GM19035 (cell line): ENCODE results near the gene SCGB1D2.

Experiments
- ATAC-seq: cut with Tn5 transposase; IDR thresholded peaks from one replicate; pipeline ENCODE4 v1.9.1; 2021; ENCODE audit not compliant: unreplicated experiment

The SCGB1D2 gene

DNA sequence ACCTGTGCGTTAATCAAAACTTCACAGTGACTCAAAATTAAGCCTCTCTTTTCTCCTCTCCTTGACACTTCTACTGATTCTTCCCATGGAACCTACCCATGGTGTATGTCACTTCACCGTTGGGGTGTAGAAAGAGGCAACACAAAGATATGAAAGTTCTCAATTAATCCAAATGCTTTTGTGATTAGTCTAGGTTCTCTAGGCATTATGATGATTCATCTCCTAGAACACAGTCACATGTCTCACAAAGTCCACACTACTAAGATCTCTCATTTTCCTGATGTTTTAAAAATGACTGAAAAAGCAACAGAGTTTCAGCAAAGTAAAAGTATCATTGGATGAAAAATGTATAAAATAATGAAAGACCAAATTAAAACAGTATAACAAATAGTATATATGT is 14.2 kb downstream of the SCGB1D2 start:
- ATAC-seq = no peak

DNA sequence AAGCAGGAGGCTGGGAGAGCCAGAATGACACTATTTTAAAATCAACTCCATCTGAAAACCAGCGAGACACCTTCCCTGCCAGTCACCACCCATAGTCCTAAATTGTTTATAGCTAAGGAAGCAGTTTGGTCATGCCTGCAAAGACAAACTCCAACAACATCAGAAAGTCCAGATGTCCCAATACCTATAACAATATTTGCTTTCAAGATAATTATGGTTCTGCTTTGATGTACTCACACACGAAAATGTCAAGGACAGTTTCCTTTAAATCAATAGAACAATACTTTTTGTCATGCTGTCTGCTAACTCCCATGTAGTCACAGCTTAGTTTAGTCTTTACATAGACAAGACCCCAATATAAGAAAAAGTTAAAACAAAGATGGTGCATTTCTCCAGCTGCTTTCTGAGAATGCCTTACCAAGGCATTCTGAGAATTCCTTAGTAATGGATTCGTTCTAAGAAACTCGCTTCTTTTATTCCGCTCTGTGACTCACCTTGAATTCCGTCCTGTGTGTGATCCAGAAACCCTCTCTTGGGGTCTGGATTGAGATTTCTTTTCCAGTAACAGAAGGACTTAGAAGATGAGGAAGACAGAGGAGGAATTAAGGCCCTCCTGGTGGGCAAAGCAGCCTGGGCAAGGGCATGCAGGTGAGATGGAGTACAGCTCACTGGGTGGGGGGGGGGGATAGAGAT is 18.4 kb downstream of the SCGB1D2 start:
- ATAC-seq = no peak

DNA sequence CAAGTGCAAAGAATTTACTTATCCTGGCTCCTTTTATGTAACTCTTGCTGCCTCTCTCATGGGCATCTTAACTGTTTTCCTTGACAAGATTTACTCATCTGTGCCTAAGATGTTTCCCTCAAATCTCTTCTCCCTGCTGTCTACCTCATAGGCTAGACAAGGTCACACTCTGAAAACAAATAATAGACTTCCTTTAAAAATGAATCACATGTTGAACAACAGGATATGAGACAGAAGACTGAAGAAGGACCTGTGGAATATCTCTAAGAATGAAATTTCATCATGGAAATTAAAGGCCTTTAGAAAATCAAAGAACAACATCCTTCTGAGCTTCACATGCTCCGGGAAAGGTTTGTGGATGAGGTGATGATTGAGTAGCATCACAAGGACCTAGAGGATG is 22.0 kb downstream of the SCGB1D2 start:
- ATAC-seq = no peak

DNA sequence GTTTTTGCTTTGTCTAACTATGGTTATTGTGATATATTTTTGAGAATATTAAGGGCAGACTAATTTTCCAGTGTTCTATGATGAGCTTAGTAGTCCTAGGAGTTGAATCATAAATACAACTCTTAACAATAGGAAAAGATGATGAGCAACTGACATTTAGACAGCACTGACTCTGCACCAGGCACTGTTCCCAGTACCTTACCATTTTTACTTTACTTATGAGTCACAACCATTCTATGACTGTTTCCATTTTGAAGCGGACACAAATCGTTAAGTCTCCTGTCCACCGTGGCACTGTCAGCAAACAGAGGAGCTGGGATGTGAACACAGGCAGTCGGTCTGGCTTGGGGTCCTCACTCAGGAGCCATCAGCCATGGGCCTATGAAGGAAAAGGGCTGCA is 24.5 kb downstream of the SCGB1D2 start:
- ATAC-seq = no peak

DNA sequence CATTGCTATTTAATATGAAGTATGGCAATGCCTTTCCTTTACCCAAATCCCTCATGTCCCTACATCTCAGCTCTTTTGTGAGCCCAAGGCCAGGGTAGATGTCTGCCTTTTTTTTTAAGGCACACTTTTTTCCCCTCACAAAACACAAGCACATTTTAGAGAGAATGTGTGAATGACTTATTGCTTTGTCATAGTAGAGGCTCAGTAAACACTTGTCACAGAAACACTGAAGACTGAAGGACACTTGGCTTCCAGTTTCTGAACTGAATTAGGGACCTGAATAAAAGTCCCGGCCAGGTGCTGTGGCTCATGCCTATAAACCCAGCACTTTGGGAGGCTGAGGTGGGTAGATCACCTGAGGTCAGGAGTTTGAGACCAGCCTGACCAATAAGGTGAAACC is 25.0 kb downstream of the SCGB1D2 start:
- ATAC-seq = no peak

DNA sequence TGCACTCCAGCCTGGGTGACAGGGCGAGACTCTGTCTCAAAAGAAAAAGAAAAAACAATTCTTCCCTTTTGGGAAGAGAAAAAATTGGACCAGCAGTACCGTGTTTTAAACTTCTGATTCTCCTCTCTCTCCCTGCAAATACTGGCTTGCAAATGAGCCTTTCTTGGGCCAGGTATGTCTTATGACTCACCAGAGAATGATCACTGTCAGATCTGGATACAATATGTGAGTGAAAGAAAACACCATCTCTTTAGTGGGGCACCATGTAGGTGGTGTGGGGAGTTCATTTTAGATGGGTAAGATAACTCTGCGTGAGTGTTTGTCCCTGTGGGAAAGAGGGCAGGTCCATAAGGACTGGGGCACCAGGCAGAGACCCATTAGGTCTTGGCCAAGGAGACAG is 25.5 kb downstream of the SCGB1D2 start:
- no peak for ATAC-seq

DNA sequence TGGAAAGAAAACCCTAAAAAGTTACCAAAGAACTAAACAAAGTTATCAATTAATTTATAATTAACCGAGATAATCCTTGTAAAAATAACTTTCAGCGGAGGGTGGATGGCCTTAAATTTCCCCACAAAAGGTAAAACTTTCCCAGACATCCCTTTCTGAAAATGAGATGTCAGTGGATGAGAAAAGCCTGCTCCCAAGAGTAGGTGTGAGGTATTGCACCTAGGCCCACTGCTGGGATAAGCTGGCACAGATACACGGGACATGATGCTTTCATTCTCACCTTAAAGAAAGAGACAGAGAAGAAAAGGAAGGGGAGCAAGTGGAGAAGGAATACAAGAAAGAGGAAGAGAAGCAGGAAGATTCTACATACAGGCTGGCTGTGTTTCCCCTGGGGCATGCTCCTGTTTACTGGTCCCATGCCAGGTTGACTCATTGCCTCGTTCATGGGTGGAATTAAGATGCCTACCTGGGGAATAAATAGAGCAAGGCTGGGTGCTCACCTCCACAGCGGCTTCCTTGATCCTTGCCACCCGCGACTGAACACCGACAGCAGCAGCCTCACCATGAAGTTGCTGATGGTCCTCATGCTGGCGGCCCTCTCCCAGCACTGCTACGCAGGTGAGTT is 27.7 kb downstream of the SCGB1D2 start, which contains the start of gene SCGB2A2:
SCGB2A2 (plus strand) TSS at position 505 of the 625 bp plus-strand sequence; CDS start at position 564, 59 bp downstream.
- no peak for ATAC-seq

DNA sequence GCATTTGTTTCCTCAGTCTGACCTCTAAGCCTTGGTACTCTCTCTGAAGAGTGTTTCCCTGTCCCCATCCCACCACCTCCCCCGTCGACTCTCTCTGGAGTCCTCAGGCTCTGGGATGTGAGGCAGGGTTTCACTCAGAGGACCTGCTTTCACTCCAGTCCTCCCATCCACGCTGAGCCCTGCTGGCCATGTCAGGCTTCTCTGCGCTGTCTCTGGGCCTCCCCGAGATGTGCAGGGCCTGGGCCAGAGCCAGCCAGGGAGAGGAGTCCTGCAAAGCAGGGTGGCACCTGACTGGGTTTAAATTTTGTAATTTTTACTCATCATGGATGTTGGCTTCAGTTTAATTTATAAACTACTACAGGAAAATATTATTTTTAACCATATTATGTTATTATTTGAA is 31.2 kb downstream of the SCGB1D2 start:
- no peak for ATAC-seq

DNA sequence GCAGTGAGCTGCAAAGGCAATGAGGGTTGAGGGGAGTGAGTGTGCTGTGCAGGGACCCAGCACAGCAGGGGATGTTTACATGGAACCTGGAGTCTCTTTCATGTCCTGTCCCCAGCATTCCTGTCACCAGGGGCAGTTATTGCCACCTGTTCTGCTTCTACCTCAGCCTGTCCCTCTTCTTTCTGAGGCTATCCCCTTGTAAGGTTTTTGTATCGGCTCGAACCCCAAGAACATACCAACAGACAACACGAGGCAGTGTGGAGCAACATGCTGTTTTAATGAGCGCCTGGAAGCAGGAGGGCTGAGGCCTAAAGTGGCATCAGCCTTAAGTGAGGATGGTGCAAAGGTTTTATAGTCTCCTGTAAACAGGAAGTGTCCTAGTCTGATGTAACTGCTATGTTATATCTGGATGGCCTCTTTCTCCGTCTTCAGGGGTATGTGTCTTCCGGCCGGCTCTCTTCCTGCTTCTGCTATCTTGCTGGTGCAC is 31.8 kb downstream of the SCGB1D2 start:
- ATAC-seq = no peak

DNA sequence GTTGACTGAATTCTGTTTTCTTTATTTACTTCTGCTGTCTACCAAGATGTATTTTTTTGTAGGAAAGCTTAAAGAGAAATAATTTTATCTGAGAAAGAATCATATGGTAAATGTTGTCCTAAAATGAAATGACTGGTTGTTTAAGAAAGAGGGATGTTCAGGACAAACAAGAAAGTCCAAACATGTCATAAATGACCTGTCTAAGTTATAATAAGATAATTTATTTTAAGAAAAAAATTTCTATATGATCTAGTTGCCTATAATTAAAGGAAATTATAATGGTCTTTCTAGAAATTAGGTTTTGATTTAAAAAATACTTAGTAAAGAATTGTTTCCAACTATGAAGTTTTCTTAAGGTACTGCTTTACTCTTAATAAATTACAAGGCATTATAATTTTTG is 38.4 kb downstream of the SCGB1D2 start:
- no peak for ATAC-seq
